MM.1S (cell line): ENCODE measurements around the gene RREB1.
A peak's percentile ranks its signal among the peaks of the same experiment; 100 is the strongest.

ENCODE experiments used
- DNase-seq: peaks from one replicate; pipeline ENCODE4 v3.0.0-alpha.2; 2015
- H2AFZ ChIP-seq: fragments of 300-600 bp; sonication (generic); 2 replicates; pipeline ENCODE4 v1.6.0; 2016; ENCODE audit warnings: antibody characterized with exemption, low read length
- H3F3A ChIP-seq: fragments of 300-600 bp; sonication (generic); 2 replicates; pipeline ENCODE4 v1.6.1; 2016; ENCODE audit warnings: mild to moderate bottlenecking, antibody characterized with exemption, low read length, moderate library complexity, mixed read lengths; ENCODE audit not compliant: insufficient read depth
- H3K27ac ChIP-seq: fragments of 300-600 bp; sonication (generic); 2 replicates; pipeline ENCODE4 v1.5.1; 2016; ENCODE audit warnings: mild to moderate bottlenecking, low read length
- H3K27me3 ChIP-seq: fragments of 300-600 bp; sonication (generic); replicated peaks from 2 replicates; pipeline ENCODE4 v1.6.0; 2016; ENCODE audit warnings: low read length; ENCODE audit not compliant: insufficient read depth
- H3K36me3 ChIP-seq: fragments of 300-600 bp; sonication (generic); replicated peaks from 2 replicates; pipeline ENCODE4 v1.6.1; 2016; ENCODE audit warnings: mild to moderate bottlenecking, low read length, mixed read lengths; ENCODE audit not compliant: insufficient read depth
- H3K4me1 ChIP-seq: fragments of 300-600 bp; sonication (generic); 2 replicates; pipeline ENCODE4 v1.6.1; 2016; ENCODE audit warnings: low read length, mixed read lengths
- H3K4me2 ChIP-seq: fragments of 300-600 bp; sonication (generic); 2 replicates; pipeline ENCODE4 v1.6.0; 2016; ENCODE audit warnings: low read depth, low read length
- H3K4me3 ChIP-seq: fragments of 300-600 bp; sonication (generic); 2 replicates; pipeline ENCODE4 v1.5.1; 2016; ENCODE audit warnings: low read length, mixed read lengths
- H3K79me2 ChIP-seq: fragments of 300-600 bp; sonication (generic); 2 replicates; pipeline ENCODE4 v1.6.1; 2016; ENCODE audit warnings: mixed run types, low read length, mixed read lengths
- H3K9ac ChIP-seq: fragments of 300-600 bp; sonication (generic); 2 replicates; pipeline ENCODE4 v1.6.1; 2016; ENCODE audit warnings: low read length, mixed read lengths
- H3K9me2 ChIP-seq: fragments of 300-600 bp; sonication (generic); replicated peaks from 2 replicates; pipeline ENCODE4 v1.6.1; 2016; ENCODE audit warnings: mild to moderate bottlenecking, low read length, mixed read lengths; ENCODE audit not compliant: insufficient read depth
- H3K9me3 ChIP-seq: fragments of 300-600 bp; sonication (generic); replicated peaks from 2 replicates; pipeline ENCODE4 v1.6.1; 2016; ENCODE audit warnings: mild to moderate bottlenecking, low read length, mixed read lengths; ENCODE audit not compliant: insufficient read depth
- H4K20me1 ChIP-seq: fragments of 300-600 bp; sonication (generic); 2 replicates; pipeline ENCODE4 v1.6.1; 2016; ENCODE audit warnings: mild to moderate bottlenecking, low read length, moderate library complexity, mixed read lengths; ENCODE audit not compliant: insufficient read depth
- CTCF ChIP-seq: fragments of 300-600 bp; sonication (generic); IDR thresholded peaks from 2 replicates; pipeline ENCODE4 v1.5.1; 2016; ENCODE audit warnings: antibody characterized with exemption, low read length, mixed read lengths
- EZH2 ChIP-seq: fragments of 300-600 bp; sonication (generic); optimal IDR thresholded peaks from 2 replicates; pipeline ENCODE3; 2017; ENCODE audit warnings: low read depth, mild to moderate bottlenecking, antibody characterized with exemption, low read length, mixed read lengths
- EZH2phosphoT487 ChIP-seq: fragments of 300-600 bp; sonication (generic); IDR thresholded peaks from 2 replicates; pipeline ENCODE4 v1.6.1; 2018; ENCODE audit warnings: antibody characterized with exemption, low read length

Gene RREB1

GRCh38 chr6:7183707-7184106 lies 75.9 kb downstream of the RREB1 start:
- TF ChIP-seq CTCF (no peak), EZH2 (no peak), EZH2phosphoT487 (no peak)
- H3K9ac ChIP-seq: no peak overlapping the region
- H3K4me2 ChIP-seq: no peak overlapping the region
- no peaks in the 10 kb centered on the region for H4K20me1 ChIP-seq
- no peak overlapping the region for H3K4me3 ChIP-seq
- H3K4me1 ChIP-seq: peaks cover 21% of the 10 kb centered on the region
- H3K9me3 ChIP-seq: no peaks in the 10 kb centered on the region
- no peak overlapping the region for H2AFZ ChIP-seq
- H3K9me2 ChIP-seq: no peaks in the 10 kb centered on the region
- peaks cover 13% of the 10 kb centered on the region for H3F3A ChIP-seq
- H3K79me2 ChIP-seq: peaks cover 6% of the 10 kb centered on the region; the same call in 1 of the 2 replicates
- H3K36me3 ChIP-seq: no peaks in the 10 kb centered on the region; the same call in 1 of the 2 replicates
- H3K27me3 ChIP-seq: no peaks in the 10 kb centered on the region
- no peak overlapping the region for H3K27ac ChIP-seq
- no peak for DNase-seq

GRCh38 chr6:7184502-7184901 lies 76.7 kb downstream of the RREB1 start:
- Histone ChIP-seq H3K36me3 (no peaks in the 10 kb centered on the region), H3K79me2 (peaks cover 6% of the 10 kb centered on the region; the same call in 1 of the 2 replicates), H3K9me3 (no peaks in the 10 kb centered on the region), H3K9me2 (no peaks in the 10 kb centered on the region), H3K4me2 (no peak overlapping the region), H3K9ac (no peak overlapping the region), H3F3A (peaks cover 17% of the 10 kb centered on the region), H2AFZ (no peak overlapping the region), H3K27me3 (no peaks in the 10 kb centered on the region), H3K4me1 (peaks cover 28% of the 10 kb centered on the region), H4K20me1 (no peaks in the 10 kb centered on the region), H3K27ac (no peak overlapping the region), H3K4me3 (no peak overlapping the region)
- no peak for DNase-seq
- TF ChIP-seq EZH2phosphoT487: no peak
- TF ChIP-seq CTCF: no peak
- no peak for TF ChIP-seq EZH2

GRCh38 chr6:7185561-7185960 lies 77.8 kb downstream of the RREB1 start:
- no peaks in the 10 kb centered on the region for H3K36me3 ChIP-seq
- no peak overlapping the region for H3K9ac ChIP-seq
- H4K20me1 ChIP-seq: no peaks in the 10 kb centered on the region
- H3F3A ChIP-seq: peaks cover 17% of the 10 kb centered on the region
- no peak overlapping the region for H3K4me3 ChIP-seq
- no peaks in the 10 kb centered on the region for H3K9me3 ChIP-seq
- H3K4me2 ChIP-seq: no peak overlapping the region
- H3K79me2 ChIP-seq: peaks cover 6% of the 10 kb centered on the region; the same call in 1 of the 2 replicates
- no peaks in the 10 kb centered on the region for H3K9me2 ChIP-seq
- H2AFZ ChIP-seq: no peak overlapping the region
- DNase-seq: peak; percentile 24
- H3K4me1 ChIP-seq: peaks cover 28% of the 10 kb centered on the region
- no peaks in the 10 kb centered on the region for H3K27me3 ChIP-seq
- H3K27ac ChIP-seq: peak overlapping the region; percentile 28; the same call in 1 of the 2 replicates
- TF ChIP-seq CTCF (no peak), EZH2 (no peak), EZH2phosphoT487 (no peak)
